HepG2 (cell line): ENCODE results near the gene CNBD2. TPM values are rescaled to one million over a fixed set of nuclear protein-coding genes. Genes with fewer than 3 reads are reported as not detected.
A peak's percentile ranks its signal among the peaks of the same experiment; 100 is the strongest.

ENCODE experiments used
- CEBPB ChIP-seq: IDR thresholded peaks from 2 replicates; pipeline ENCODE4 v1.6.1; 2011; ENCODE audit warnings: low read depth, low read length, improper control_type of control experiment, borderline replicate concordance
- CHD2 ChIP-seq: IDR thresholded peaks from 2 replicates; pipeline ENCODE4 v1.6.1; 2011; ENCODE audit warnings: low read depth, low read length, improper control_type of control experiment
- CREBL2 ChIP-seq: sonication (generic); formaldehyde crosslinking; IDR thresholded peaks from 2 replicates; pipeline ENCODE4 v1.8.1; 2023; ENCODE audit warnings: missing genetic modification reagents, mild to moderate bottlenecking, borderline replicate concordance
- FOSL2 ChIP-seq: sonication (generic); formaldehyde crosslinking; IDR thresholded peaks from 2 replicates; pipeline ENCODE4 v1.4.0; 2020; ENCODE audit warnings: missing genetic modification reagents
- FUBP1 ChIP-seq: sonication (generic); formaldehyde crosslinking; IDR thresholded peaks from 2 replicates; pipeline ENCODE4 v1.5.1; 2020; ENCODE audit warnings: missing genetic modification reagents, mild to moderate bottlenecking, borderline replicate concordance
- GMEB1 ChIP-seq: sonication (generic); formaldehyde crosslinking; IDR thresholded peaks from 2 replicates; pipeline ENCODE4 v1.5.1; 2020; ENCODE audit warnings: missing genetic modification reagents, mild to moderate bottlenecking, borderline replicate concordance
- JDP2 ChIP-seq: sonication (generic); formaldehyde crosslinking; IDR thresholded peaks from 2 replicates; pipeline ENCODE4 v1.8.1; 2022; ENCODE audit warnings: missing genetic modification reagents, borderline replicate concordance
- NFYB ChIP-seq: sonication (generic); formaldehyde crosslinking; IDR thresholded peaks from 2 replicates; pipeline ENCODE4 v1.4.0; 2020; ENCODE audit warnings: missing genetic modification reagents
- PLRG1 ChIP-seq: fragments of 450-650 bp; conservative IDR thresholded peaks from 2 replicates; pipeline ENCODE4 v1.6.1; 2016
- PRMT3 ChIP-seq: sonication (generic); formaldehyde crosslinking; IDR thresholded peaks from 2 replicates; pipeline ENCODE4 v1.8.1; 2022; ENCODE audit warnings: low read depth, mild to moderate bottlenecking, moderate library complexity, missing genetic modification reagents, borderline replicate concordance
- RAD51 ChIP-seq: fragments of 450-650 bp; IDR thresholded peaks from 2 replicates; pipeline ENCODE4 v1.6.1; 2016; ENCODE audit warnings: borderline replicate concordance
- REPIN1 ChIP-seq: sonication (generic); formaldehyde crosslinking; IDR thresholded peaks from 2 replicates; pipeline ENCODE4 v1.8.0; 2022; ENCODE audit warnings: missing genetic modification reagents, low read depth, mild to moderate bottlenecking, borderline replicate concordance
- SIN3A ChIP-seq: IDR thresholded peaks from 2 replicates; pipeline ENCODE4 v1.6.1; 2011; ENCODE audit warnings: low read depth, mild to moderate bottlenecking, control low read depth, low read length, borderline replicate concordance
- SKI ChIP-seq: fragments of 450-650 bp; IDR thresholded peaks from one replicate; pipeline ENCODE4 v1.6.1; 2018; ENCODE audit warnings: mild to moderate bottlenecking; ENCODE audit not compliant: partially characterized antibody
- SOX5 ChIP-seq: IDR thresholded peaks from 2 replicates; pipeline ENCODE4 v1.6.1; 2016; ENCODE audit warnings: borderline replicate concordance
- THAP11 ChIP-seq: IDR thresholded peaks from 2 replicates; pipeline ENCODE4 v1.6.1; 2016; ENCODE audit warnings: missing biosample characterization, missing genetic modification reagents
- TP53 ChIP-seq: sonication (generic); formaldehyde crosslinking; conservative IDR thresholded peaks from 2 replicates; pipeline ENCODE4 v1.4.0; 2020; ENCODE audit warnings: missing genetic modification reagents
- XRCC5 ChIP-seq: fragments of 200-400 bp; formaldehyde crosslinking; optimal IDR thresholded peaks from 2 replicates; pipeline ENCODE3; 2017; ENCODE audit warnings: mild to moderate bottlenecking, low read length
- ZBED4 ChIP-seq: sonication (generic); formaldehyde crosslinking; IDR thresholded peaks from 2 replicates; pipeline ENCODE4 v1.4.0; 2020; ENCODE audit warnings: missing genetic modification reagents, borderline replicate concordance
- ZNF235 ChIP-seq: sonication (generic); formaldehyde crosslinking; IDR thresholded peaks from 2 replicates; pipeline ENCODE4 v1.8.1; 2023; ENCODE audit warnings: mild to moderate bottlenecking, missing genetic modification reagents, borderline replicate concordance
- ZNF547 ChIP-seq: sonication (generic); formaldehyde crosslinking; IDR thresholded peaks from 2 replicates; pipeline ENCODE4 v1.5.1; 2020; ENCODE audit warnings: mild to moderate bottlenecking, missing genetic modification reagents
- ZNF644 ChIP-seq: IDR thresholded peaks from 2 replicates; pipeline ENCODE4 v1.6.1; 2016; ENCODE audit warnings: low read depth
- ZNF713 ChIP-seq: sonication (generic); formaldehyde crosslinking; IDR thresholded peaks from 2 replicates; pipeline ENCODE4 v1.4.0; 2020; ENCODE audit warnings: mild to moderate bottlenecking, missing genetic modification reagents
- polyA plus RNA-seq, 8 experiments: library from polyadenylated mRNA; depleted of rRNA in 3 of 8; stranded (reverse) in 7 of 8; unstranded in 1 of 8; fragments of >200 nt; fragmentation: Illumina TruSeq in 4 of 8; extraction: Trizol in 4 of 8; gene quantifications; 2 replicates each; pipeline versions ENCODE4 v1.2.1 to v1.2.3, GENCODE V29; 2011 to 2016; ENCODE audit warnings: low read depth in 4 of 8, missing spikeins in 1 of 8, mixed read lengths in 1 of 8; ENCODE audit not compliant: insufficient read depth in 1 of 8
- total RNA-seq, 5 experiments: library from RNA; depleted of rRNA; stranded (reverse); fragments of >200 nt; fragmentation: Illumina TruSeq; extraction: Trizol; gene quantifications; 2 replicates each; pipeline ENCODE4 v1.2.3, GENCODE V29; 2016; ENCODE audit warnings: low read depth in 1 of 5

The CNBD2 gene
- total and polyA plus RNA-seq, 2 of the 13 experiments (the other 11 are each of a cell fraction or from before 2014, with no cell fraction given), result 12.4 to 22.8 TPM

- TF ChIP-seq REPIN1 (CRISPR knock-in tag), result peak; percentile 58; the same call in 1 of the 2 replicates
- TF ChIP-seq FUBP1 (CRISPR knock-in tag), result 0 out of 2 replicates have a peak, but pooled peaks have one; percentile 30
- TF ChIP-seq PRMT3 (CRISPR knock-in tag), result no peak
- 0 out of 2 replicates have a peak, but pooled peaks have one; percentile 32 for TF ChIP-seq SIN3A
- no peak for TF ChIP-seq SOX5 (CRISPR knock-in tag)
- TF ChIP-seq ZNF644 (CRISPR knock-in tag), result peak; percentile 69; the same call in 1 of the 2 replicates
- peak; percentile 96 for TF ChIP-seq XRCC5
- peak; percentile 28; the same call in 1 of the 2 replicates for TF ChIP-seq ZNF235 (CRISPR knock-in tag)
- peak; percentile 54; the same call in 1 of the 2 replicates for TF ChIP-seq FOSL2 (CRISPR knock-in tag)
- TF ChIP-seq PLRG1, result no peak
- TF ChIP-seq TP53, result no peak
- TF ChIP-seq RAD51, result peak; percentile 47; the same call in 1 of the 2 replicates
- no peak for TF ChIP-seq CEBPB
- no peak for TF ChIP-seq ZNF713 (CRISPR knock-in tag)
- TF ChIP-seq THAP11 (CRISPR knock-in tag), result 0 out of 2 replicates have a peak, but pooled peaks have one; percentile 43
- no peak for TF ChIP-seq NFYB (CRISPR knock-in tag)
- TF ChIP-seq CREBL2, result no peak
- no peak for TF ChIP-seq GMEB1
- TF ChIP-seq JDP2, result no peak
- 0 out of 2 replicates have a peak, but pooled peaks have one; percentile 44 for TF ChIP-seq ZNF547 (CRISPR knock-in tag)
- TF ChIP-seq SKI, result no peak
- 0 out of 2 replicates have a peak, but pooled peaks have one; percentile 58 for TF ChIP-seq ZBED4 (CRISPR knock-in tag)
- no peak for TF ChIP-seq CHD2
Measured at GRCh38 chr20:35994994-35995453, 26.6 kb downstream of the CNBD2 start (continued).
